Mammary epithelial cell (primary cell): ENCODE data around the gene SIRPB2.

Experiments used
- EZH2 ChIP-seq: IDR thresholded peaks from 2 replicates; pipeline ENCODE4 v1.6.1; 2012; ENCODE audit warnings: low read length, inconsistent platforms, borderline replicate concordance
- TF ChIP-seq, protein P1 (sequence below), 2 donors: IDR thresholded peaks in 1 of 2; conservative IDR thresholded peaks in 1 of 2; 2 replicates each; pipeline ENCODE4 v1.5.1; 2011 to 2012; ENCODE audit warnings: inconsistent platforms in 2 of 2, low read length in 2 of 2, mild to moderate bottlenecking in 2 of 2, control low read depth in 1 of 2, low read depth in 1 of 2; ENCODE audit not compliant: insufficient read depth in 1 of 2; ENCODE audit errors: extremely low read depth in 1 of 2

DNA sequence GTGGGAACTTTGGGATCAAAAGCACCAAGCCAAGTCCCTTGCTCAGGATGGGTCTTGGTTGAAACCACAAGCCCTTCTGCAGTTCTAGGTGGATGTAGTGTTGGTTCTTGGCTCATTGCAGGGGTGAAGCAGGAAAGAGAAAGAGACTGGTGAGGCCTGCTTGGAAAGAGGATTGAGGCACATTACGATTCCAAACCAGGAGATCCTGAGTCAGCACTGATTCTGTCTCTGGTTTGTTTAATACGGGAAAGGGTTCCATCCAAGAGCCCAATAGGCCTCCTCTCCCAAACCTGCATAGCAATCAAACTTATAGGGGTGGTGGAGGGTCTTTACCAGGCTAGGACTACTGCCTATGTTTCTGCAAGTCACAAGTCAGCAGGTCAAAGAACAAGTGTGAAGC, 48.9 kb downstream of the SIRPB2 start:
- TF ChIP-seq, protein P1, sequence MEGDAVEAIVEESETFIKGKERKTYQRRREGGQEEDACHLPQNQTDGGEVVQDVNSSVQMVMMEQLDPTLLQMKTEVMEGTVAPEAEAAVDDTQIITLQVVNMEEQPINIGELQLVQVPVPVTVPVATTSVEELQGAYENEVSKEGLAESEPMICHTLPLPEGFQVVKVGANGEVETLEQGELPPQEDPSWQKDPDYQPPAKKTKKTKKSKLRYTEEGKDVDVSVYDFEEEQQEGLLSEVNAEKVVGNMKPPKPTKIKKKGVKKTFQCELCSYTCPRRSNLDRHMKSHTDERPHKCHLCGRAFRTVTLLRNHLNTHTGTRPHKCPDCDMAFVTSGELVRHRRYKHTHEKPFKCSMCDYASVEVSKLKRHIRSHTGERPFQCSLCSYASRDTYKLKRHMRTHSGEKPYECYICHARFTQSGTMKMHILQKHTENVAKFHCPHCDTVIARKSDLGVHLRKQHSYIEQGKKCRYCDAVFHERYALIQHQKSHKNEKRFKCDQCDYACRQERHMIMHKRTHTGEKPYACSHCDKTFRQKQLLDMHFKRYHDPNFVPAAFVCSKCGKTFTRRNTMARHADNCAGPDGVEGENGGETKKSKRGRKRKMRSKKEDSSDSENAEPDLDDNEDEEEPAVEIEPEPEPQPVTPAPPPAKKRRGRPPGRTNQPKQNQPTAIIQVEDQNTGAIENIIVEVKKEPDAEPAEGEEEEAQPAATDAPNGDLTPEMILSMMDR (conservative IDR thresholded peaks at IDR 0.05 in 1 of 2, IDR thresholded peaks at IDR 0.05 in 1 of 2; ENCODE audit: extremely low read depth in 1 of 2, insufficient read depth in 1 of 2, low read depth in 1 of 2, low read length in 2 of 2), result no peak
- TF ChIP-seq EZH2, result no peak
